Urinary bladder (tissue), 4 donors: ENCODE measurements around the gene PSTPIP1. TPM values are rescaled to one million over a fixed set of nuclear protein-coding genes. Genes with fewer than 3 reads are reported as not detected.

ENCODE experiments used
- DNase-seq: peaks from one replicate; pipeline ENCODE4 v3.0.0-alpha.2; 2015; ENCODE audit errors: extremely low spot score
- H3K27ac ChIP-seq: one replicate; pipeline ENCODE4 v1.5.1; 2013; ENCODE audit warnings: low read depth, mild to moderate bottlenecking, moderate library complexity
- H3K36me3 ChIP-seq: one replicate; pipeline ENCODE4 v1.6.1; 2013; ENCODE audit warnings: mild to moderate bottlenecking, moderate library complexity; ENCODE audit not compliant: insufficient read depth
- H3K4me1 ChIP-seq: one replicate; pipeline ENCODE4 v1.6.1; 2013; ENCODE audit warnings: mild to moderate bottlenecking, moderate library complexity; ENCODE audit not compliant: insufficient read depth
- H3K4me3 ChIP-seq: one replicate; pipeline ENCODE4 v1.5.1; 2013; ENCODE audit warnings: low read depth, low read length
- WGBS: extraction: QIAGEN DNeasy Blood & Tissue Kit; methylation state at CpG from one replicate; pipeline ENCODE4 v1.1.7; 2013; 5-methylcytosine and 5-hydroxymethylcytosine counted together
- polyA plus RNA-seq: library from polyadenylated mRNA; stranded (reverse); fragments of 200-250 nt; gene quantifications from one replicate; pipeline ENCODE4 v1.2.3, GENCODE V29; 2013
- total RNA-seq: library from RNA; depleted of rRNA; stranded (reverse); fragments of >200 nt; gene quantifications from one replicate; pipeline ENCODE4 v1.2.3, GENCODE V29; 2014
- donor health status: healthy with polysubstance abuse.
- donor health status: healthy.

PSTPIP1 gene
- total and polyA plus RNA-seq, 2 donors: 1.2 to 4.5 TPM

DNA sequence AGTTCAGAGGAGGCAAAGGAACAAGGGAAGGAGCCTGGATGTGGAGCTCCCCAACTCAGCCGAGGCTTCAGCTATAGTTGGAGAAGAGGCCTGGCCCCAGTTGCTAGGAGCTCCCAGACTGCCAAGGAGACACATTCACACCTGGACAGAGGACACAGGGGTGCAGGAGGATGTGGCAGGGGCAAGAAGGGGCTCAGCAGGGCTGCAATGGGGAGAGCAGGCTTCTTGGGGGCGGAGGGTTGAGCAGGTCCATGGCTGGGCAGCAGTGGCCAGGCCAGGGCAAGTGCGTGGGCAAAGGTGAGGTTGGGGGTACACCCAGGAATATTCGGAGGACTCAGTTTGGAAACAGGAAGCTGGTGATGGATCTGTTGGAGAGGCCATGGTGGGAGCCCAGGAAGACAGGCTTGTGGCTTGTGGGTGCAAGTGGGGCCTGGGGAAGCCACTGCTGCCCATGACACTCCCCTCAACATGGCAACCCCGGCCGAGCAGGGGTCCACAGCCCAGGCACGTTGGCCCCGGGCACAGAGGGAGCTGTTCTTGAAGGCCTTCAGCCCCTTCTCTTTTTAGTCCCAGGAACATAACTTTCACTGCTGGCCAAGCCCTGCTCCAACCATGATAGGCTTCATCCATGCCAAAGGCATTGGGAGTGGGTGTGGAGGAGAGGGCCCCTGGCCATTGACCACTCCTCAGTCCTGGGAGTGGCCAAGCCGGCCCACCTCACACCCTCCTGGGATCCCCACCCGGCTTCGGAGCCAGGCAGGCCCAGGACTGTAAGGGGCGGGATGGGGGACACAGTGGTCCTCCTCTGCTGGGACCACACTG lies 42.7 kb downstream of the PSTPIP1 start:
- no peaks in the 10 kb centered on the region for H3K4me1 ChIP-seq
- DNase-seq: no peak
- WGBS: 94% methylated on average over 12 of the region's 12 CpGs

DNA sequence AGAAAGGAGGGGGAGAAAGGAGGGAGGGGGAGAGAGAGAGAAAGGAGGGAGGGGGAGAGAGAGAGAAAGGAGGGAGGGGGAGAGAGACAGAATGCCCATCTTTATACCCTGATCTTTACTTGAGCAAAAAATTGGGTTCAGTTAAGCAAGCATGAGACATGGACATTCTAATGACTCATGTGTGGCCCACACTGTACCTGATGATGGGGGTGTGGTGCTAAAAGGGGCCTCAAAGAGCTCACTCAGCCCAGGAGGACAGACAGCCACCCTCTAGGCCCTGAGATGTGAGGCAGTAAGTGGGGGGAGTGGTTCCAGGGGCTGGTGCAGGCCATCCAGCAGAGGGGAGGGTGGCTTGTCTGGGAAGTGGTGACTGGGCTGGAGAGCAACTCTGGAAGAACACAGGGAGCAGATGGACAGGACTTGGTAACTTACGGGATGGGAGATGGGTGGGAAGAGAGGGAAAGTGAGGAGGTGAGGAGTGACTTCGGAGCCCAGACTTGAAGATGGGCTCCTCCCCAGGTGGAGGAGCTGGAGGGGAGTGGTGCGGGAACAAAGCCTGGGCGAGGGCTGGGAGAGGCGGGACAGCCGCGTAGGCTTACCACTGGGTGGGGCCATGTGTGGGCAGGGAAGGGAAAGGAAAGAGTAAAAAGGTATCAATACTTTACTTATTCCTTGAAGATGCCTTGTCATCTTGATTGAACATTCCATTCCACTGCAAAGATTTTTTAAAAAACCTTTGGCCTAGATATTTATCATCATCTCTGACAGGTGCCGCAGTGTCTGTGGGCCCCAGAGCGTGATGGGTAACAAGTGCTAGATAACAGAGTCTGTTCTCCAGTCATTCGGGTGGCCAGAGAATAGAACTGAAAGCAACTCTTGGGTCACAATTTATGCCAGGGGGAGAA lies 43.6 kb downstream of the PSTPIP1 start:
- no peak for DNase-seq
- H3K4me3 ChIP-seq: no peak overlapping the region
- no peak overlapping the region for H3K27ac ChIP-seq
- 87% methylated on average over 10 of the region's 10 CpGs for WGBS
- no peaks in the 10 kb centered on the region for H3K36me3 ChIP-seq
- H3K4me1 ChIP-seq: no peaks in the 10 kb centered on the region

More for the DNA sequence above, 42.7 kb downstream of the PSTPIP1 start:
- no peak overlapping the region for H3K27ac ChIP-seq
- H3K36me3 ChIP-seq: no peaks in the 10 kb centered on the region
- H3K4me3 ChIP-seq: no peak overlapping the region

DNA sequence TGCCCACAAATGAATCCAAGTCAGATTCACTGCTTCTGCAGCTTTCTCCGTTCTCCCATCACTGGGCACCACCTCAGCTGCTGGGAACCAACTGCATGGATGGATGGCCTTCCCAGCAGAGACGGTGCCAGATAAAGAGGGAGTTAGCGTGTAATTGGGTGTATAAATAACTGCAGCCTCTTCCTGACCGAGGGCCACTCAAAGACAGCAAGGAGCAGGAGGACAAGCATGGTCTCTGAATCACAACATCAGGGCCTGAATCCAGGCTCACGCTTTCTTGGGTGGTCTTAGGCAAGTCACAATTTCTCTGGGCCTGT lies 44.2 kb downstream of the PSTPIP1 start:
- DNase-seq: no peak
- H3K4me1 ChIP-seq: no peaks in the 10 kb centered on the region
- H3K36me3 ChIP-seq: no peaks in the 10 kb centered on the region
- 84% methylated on average over 5 of the region's 5 CpGs for WGBS
- H3K27ac ChIP-seq: no peak overlapping the region
- H3K4me3 ChIP-seq: no peak overlapping the region

DNA sequence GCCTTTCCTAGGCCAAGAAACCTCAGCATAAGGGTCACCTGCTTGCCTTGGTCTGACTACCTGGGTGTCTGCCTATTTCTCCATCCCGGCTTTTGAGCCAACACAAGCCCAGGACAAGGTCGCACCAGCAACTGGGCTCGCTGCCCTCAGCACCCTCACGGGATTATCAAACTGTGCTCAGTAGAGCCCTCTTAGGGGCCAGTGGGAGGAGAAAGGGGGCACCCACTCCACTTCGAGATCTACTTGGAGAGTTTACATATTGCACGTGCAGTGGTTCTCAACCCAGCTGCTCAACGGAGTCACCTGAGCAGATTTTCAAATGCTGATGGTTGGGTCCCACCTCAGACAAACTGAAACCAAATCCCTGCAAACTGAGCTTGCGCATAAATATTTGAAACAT lies 44.9 kb downstream of the PSTPIP1 start:
- no peaks in the 10 kb centered on the region for H3K4me1 ChIP-seq
- WGBS: 89% methylated on average over 8 of the region's 8 CpGs
- no peaks in the 10 kb centered on the region for H3K36me3 ChIP-seq
- H3K4me3 ChIP-seq: no peak overlapping the region
- no peak for DNase-seq
- H3K27ac ChIP-seq: no peak overlapping the region

DNA sequence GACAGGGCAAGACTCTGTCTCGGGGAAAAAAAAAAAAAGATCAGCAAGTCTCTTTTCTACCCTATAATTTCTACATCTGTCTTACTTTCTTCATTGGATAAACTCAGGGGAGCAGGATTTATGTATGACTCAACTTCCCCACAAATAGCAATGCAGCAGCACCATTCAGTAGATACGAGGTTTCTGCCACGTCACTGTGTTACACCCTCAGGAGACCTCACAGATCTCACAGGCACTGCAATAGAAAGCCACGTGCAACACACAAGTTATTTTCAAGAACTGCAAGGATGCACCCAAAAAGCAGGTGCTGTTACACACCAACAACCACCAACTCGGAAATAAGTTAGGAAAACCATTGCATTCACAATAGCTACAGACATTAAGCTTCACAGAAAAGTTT lies 45.7 kb downstream of the PSTPIP1 start:
- Histone ChIP-seq H3K4me3 (no peak overlapping the region), H3K27ac (no peak overlapping the region), H3K4me1 (no peaks in the 10 kb centered on the region), H3K36me3 (no peaks in the 10 kb centered on the region)
- whole genome bisulfite sequencing: 86% methylated on average over 5 of the region's 5 CpGs
- no peak for DNase-seq

DNA sequence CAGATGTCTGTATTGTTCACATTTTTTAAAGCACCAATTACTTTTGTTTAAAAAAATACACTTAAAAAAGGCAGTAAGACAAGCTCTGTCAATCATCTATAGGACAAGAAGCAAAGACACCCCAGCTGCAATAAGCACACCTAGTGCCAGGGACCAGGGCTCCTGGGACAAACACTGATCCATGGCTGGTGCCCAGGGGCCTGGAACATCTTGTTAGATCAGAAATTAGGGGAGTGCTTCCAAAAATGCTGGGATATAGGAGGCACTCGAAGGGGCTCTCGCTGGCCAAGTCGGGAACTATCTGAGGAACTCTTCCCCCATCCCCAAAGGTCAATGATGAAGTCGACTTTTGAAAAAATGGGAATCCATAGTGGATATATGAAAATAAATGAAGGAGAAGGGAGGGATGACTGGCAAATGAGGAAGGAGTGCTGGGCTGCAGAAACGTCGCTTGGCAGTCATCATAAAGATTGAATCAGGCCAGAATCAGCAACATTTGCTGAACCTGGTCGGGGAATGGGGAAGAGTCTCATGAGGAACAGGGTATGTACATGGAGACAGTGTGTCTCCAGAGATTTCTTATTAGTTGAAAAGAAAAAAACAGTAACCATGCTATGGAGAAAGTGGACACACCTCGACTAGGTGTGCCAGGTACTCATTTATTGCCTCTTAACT lies 47.5 kb downstream of the PSTPIP1 start:
- 84% methylated on average over 8 of the region's 8 CpGs for WGBS
- no peak for DNase-seq
- Histone ChIP-seq H3K27ac (no peak overlapping the region), H3K4me1 (no peaks in the 10 kb centered on the region), H3K36me3 (no peaks in the 10 kb centered on the region), H3K4me3 (no peak overlapping the region)

DNA sequence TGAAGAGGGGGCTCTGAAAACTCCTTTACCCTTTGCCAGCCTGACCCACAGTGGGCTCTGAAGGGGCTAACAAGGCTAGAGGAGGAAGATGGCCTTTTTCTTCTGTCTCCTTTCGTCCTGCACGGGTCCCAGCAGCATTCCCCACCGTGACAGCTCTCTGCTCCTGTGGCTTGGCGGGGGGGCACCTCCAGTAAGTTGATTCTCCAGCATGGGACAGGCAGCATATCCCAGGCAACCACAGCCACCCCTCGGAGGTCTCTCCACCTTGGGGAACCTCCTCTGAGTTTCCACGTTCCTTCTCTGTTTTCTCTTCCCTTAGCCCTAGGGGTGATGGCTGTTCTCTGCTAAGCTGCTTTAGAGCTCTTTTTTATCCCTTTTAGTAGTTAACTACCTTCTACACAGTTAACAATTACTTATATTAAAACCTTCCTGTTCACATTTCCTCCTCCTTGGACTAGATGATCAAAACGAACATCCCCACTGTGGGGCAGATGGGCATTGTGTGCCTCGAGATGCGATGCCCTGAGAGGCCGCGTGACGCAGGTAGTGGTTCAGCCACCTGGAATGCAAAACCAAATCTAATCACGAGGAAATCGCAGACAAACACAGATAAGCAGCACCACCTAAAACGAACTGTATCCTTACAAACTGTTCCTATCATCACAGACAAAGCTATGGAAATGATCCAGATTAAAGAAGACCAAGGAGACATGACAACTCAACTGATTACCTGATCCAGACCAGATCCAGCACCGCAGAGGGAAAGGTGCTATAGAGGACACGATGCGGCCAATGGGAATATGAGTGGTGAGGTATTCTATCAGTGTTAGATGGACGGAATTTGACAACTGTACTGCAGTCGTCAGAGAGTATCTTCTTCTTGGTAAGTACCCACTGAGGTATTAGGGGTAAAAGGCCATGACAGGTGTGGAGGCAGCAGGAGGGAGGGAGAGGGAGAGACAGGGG lies 48.3 kb downstream of the PSTPIP1 start:
- WGBS: 87% methylated on average over 20 of the region's 20 CpGs
- no peak for DNase-seq
- Histone ChIP-seq H3K36me3 (no peaks in the 10 kb centered on the region), H3K4me3 (no peak overlapping the region), H3K27ac (no peak overlapping the region), H3K4me1 (no peaks in the 10 kb centered on the region)

DNA sequence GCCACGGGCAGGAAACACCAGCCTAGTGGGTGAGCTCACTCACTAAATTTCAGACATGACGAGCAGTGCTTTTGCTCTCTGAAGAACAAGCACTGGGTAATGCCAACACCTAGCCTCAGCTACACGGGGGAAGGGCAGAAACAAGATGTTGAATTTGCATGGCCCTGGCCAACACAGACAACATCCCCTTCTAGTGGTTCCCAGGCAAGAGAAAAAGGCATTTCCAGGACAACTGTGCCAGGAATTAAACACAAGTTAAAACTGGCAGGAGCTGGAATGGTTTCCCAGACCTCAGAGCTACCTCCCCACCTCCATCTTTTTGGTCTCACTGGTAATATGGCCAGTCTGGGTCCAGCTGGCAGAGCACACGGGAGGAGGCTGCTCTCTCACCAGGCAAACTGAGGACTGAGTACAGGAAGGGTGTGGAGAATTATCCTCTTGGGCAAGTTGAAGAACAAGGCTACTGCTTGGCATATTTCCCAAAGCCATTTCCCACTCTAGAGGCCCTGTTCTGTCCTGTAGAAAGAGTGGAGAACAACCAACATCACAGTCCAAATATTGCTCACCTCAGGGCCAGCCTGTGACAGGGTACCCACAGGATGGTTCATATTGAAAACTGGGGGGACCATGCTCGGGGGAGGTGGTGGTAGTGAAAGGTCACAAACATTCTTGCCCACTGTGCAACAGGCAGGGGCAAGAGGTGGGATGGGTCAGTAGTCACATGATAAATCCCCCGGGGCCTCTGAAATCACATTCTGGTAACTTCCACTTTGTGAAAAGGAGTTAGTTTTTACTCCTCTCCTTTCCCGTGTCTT lies 49.5 kb downstream of the PSTPIP1 start:
- Histone ChIP-seq H3K4me3 (no peak overlapping the region), H3K36me3 (no peaks in the 10 kb centered on the region), H3K4me1 (no peaks in the 10 kb centered on the region), H3K27ac (no peak overlapping the region)
- DNase-seq: no peak
- 90% methylated on average over 7 of the region's 7 CpGs for whole genome bisulfite sequencing

DNA sequence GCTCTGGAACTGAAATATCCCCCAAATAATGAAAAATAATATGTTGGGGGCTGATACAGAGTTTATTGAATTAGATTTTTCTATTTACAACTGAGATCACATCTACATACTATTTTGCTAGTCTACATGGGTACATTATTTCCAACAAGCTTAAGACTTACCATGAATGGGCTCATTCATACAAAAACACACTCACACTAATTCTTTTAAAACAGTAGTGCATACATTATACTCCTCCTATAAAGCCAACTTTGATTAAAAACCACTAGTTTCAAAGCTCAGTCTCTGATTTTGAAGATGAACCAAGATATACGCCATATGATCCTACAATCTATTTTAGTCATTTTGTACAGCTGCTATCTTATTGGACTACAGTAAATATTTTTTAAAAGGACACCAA lies 51.1 kb downstream of the PSTPIP1 start:
- Histone ChIP-seq H3K4me1 (no peaks in the 10 kb centered on the region), H3K27ac (no peak overlapping the region), H3K36me3 (no peaks in the 10 kb centered on the region), H3K4me3 (no peak overlapping the region)
- WGBS: 89% methylated on average over 1 of the region's 1 CpG
- DNase-seq: no peak

DNA sequence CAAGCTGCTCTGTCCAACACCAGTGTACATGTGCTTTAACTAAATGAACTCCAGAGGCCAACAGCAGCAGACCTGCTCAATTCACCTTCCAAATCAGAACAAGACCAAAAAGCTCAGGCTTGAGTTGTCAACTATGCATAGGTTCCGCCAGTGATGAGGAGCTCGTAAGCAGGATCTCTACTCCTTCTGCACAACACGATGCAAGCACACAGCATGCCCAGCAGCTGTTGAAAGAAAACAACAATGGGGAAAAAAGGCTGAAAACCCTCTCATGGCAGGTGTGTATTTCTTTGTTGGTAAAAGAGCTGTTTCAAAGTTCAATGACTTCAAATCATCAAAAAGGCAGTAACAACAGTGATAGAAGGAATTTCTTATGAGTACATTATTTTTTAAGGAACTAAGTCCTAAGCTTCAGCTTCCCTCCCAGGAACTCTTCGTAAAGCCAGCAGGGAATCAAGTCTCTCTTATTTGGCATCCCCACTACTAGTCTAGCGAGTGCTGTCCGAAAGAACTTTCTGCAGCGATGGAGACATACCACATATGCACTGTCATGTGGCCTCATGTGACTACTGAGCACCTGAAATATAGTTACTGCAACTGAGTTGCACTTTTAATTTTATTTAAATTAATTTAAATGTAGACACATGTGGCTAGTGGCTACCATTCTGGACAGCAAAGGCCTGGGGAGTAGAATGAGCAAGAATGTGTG lies 51.9 kb downstream of the PSTPIP1 start:
- WGBS: 92% methylated on average over 7 of the region's 7 CpGs
- H3K4me3 ChIP-seq: no peak overlapping the region
- H3K27ac ChIP-seq: no peak overlapping the region
- no peaks in the 10 kb centered on the region for H3K4me1 ChIP-seq
- no peak for DNase-seq
- no peaks in the 10 kb centered on the region for H3K36me3 ChIP-seq

DNA sequence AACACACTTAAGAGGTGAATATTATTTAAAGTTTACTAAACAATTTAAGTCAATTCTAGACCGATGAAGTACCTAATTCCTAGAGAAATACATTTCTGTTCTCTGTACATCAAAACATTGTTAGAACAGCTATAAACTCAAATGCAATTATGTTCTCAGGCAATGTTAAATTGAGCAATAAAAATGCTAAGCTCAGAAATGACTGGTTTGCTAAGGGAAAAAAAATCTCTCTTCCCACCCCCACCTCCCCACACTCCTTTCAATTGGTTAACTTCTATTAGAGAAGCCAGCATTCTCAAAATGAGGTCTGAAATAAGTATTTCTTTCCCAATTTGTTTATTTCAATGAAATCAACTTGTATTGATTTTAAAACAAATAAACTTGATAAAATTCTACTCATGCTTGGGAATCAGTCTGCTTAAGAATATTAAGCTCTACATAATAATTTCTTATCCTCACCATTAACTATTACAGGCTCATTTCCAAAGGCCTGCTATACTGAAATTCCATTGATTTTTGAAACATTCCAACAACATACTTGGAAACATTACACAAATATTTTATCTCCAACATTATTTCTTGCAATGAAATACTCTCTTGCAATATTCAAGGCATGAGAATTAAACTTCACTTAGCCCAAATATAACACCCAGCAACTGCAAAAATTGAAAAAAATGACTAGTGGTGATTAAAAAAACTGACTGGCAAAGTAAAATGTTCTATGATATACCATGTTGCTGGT lies 53.4 kb downstream of the PSTPIP1 start:
- H3K36me3 ChIP-seq: no peaks in the 10 kb centered on the region
- WGBS: 90% methylated on average over 1 of the region's 1 CpG
- no peak for DNase-seq

More for the DNA sequence above, 53.4 kb downstream of the PSTPIP1 start:
- Histone ChIP-seq H3K4me1 (no peaks in the 10 kb centered on the region), H3K27ac (no peak overlapping the region), H3K4me3 (no peak overlapping the region)
